H1 (cell line): ENCODE data around the gene PRSS12. TPM values are rescaled to one million over a fixed set of nuclear protein-coding genes. Genes with fewer than 3 reads are reported as not detected.

ENCODE experiments used
- CTCF ChIA-PET: fragments of 300-600 bp; sonication (Branson Sonifier 250); formaldehyde crosslinking; loops from one replicate; lab custom pipeline; 2021; ENCODE audit not compliant: partially characterized antibody; lab: Charles Lee
- POLR2A ChIA-PET: fragments of 300-600 bp; sonication (Branson Sonifier 250); formaldehyde crosslinking; loops from one replicate; lab custom pipeline; 2021; ENCODE audit warnings: inconsistent platforms; ENCODE audit not compliant: partially characterized antibody; lab: Charles Lee
- DNase-seq, 2 experiments: peaks; one replicate each; pipeline versions ENCODE4 v3.0.0 to v3.0.0-alpha.2; 2010 to 2022; ENCODE audit warnings: low spot score in 2 of 2, low read depth in 1 of 2, mixed read lengths in 1 of 2
- FAIRE-seq: peaks from 2 replicates; lab custom pipeline; 2011; peaks lifted over from hg19 to GRCh38; lab: Jason Lieb, UNC
- H2AFZ ChIP-seq: 2 replicates; pipeline ENCODE4 v1.8.1; 2012; ENCODE audit warnings: low read length, inconsistent platforms
- H2AK5ac ChIP-seq: 2 replicates; pipeline ENCODE4 v1.6.1; 2013; ENCODE audit warnings: low read depth, low read length
- H2BK120ac ChIP-seq: replicated peaks from 2 replicates; pipeline ENCODE3; 2013; ENCODE audit warnings: low read depth, low read length, inconsistent platforms
- H2BK12ac ChIP-seq: 2 replicates; pipeline ENCODE4 v1.6.1; 2013; ENCODE audit warnings: low read depth, low read length
- H2BK15ac ChIP-seq: 2 replicates; pipeline ENCODE4 v1.6.1; 2013; ENCODE audit warnings: low read length
- H2BK20ac ChIP-seq: 2 replicates; pipeline ENCODE4 v1.6.1; 2013; ENCODE audit warnings: low read length
- H2BK5ac ChIP-seq: 2 replicates; pipeline ENCODE4 v1.6.1; 2013; ENCODE audit warnings: low read depth, low read length
- H3K14ac ChIP-seq: 2 replicates; pipeline ENCODE4 v1.6.1; 2013; ENCODE audit warnings: inconsistent platforms; ENCODE audit not compliant: insufficient read length
- H3K18ac ChIP-seq: 2 replicates; pipeline ENCODE4 v1.6.1; 2013; ENCODE audit warnings: low read length; ENCODE audit errors: extremely low read depth
- H3K23ac ChIP-seq: 2 replicates; pipeline ENCODE4 v1.6.1; 2013; ENCODE audit warnings: inconsistent platforms; ENCODE audit not compliant: insufficient read length
- H3K23me2 ChIP-seq: 2 replicates; pipeline ENCODE4 v1.6.1; 2013; ENCODE audit warnings: low read depth, low read length
- H3K27ac ChIP-seq: 2 replicates; pipeline ENCODE4 v1.6.1; 2011; ENCODE audit warnings: low read depth, low read length, inconsistent platforms
- H3K27me3 ChIP-seq, 4 experiments: replicated peaks in 1 of 4; 1 replicate in 1 of 4; 2 replicates in 3 of 4; pipeline versions ENCODE4 v1.6.1 to v1.8.1; 2011 to 2013; ENCODE audit warnings: low read length in 3 of 4, mild to moderate bottlenecking in 3 of 4, inconsistent platforms in 2 of 4, mixed read lengths in 2 of 4, moderate library complexity in 1 of 4; ENCODE audit not compliant: control insufficient read depth in 3 of 4, insufficient read depth in 3 of 4; ENCODE audit errors: extremely low read depth in 1 of 4
- H3K36me3 ChIP-seq, 4 experiments: 2 replicates each; pipeline versions ENCODE4 v1.6.1 to v1.8.1; 2011 to 2013; ENCODE audit warnings: mild to moderate bottlenecking in 4 of 4, low read length in 3 of 4, moderate library complexity in 2 of 4, control low read depth in 1 of 4, inconsistent platforms in 1 of 4; ENCODE audit not compliant: insufficient read depth in 4 of 4, control insufficient read depth in 2 of 4
- H3K4ac ChIP-seq: replicated peaks from 2 replicates; pipeline ENCODE3; 2013; ENCODE audit warnings: low read length, low read depth, mixed read lengths, inconsistent platforms; ENCODE audit not compliant: insufficient read length
- H3K4me1 ChIP-seq, 4 experiments: replicated peaks in 1 of 4; 1 replicate in 1 of 4; 2 replicates in 3 of 4; pipeline versions ENCODE4 v1.6.1 to v1.8.1; 2011 to 2013; ENCODE audit warnings: low read length in 3 of 4, inconsistent platforms in 2 of 4, mixed read lengths in 1 of 4; ENCODE audit not compliant: insufficient read depth in 4 of 4, control insufficient read depth in 3 of 4
- H3K4me2 ChIP-seq, 2 experiments: 2 replicates each; pipeline versions ENCODE4 v1.6.1 to v1.8.1; 2011 to 2013; ENCODE audit warnings: low read depth in 2 of 2, low read length in 2 of 2, control low read depth in 1 of 2, inconsistent platforms in 1 of 2, mild to moderate bottlenecking in 1 of 2; ENCODE audit not compliant: insufficient read depth in 1 of 2
- H3K4me3 ChIP-seq, 4 experiments: fragments of 200-600, 300-600 bp in 1 of 4; sonication (generic), shearing (Covaris generic), sonication (Bioruptor Twin) in 1 of 4; 2 replicates each; pipeline versions ENCODE4 v1.5.1 to v1.8.1; 2011 to 2016; ENCODE audit warnings: low read length in 4 of 4, low read depth in 3 of 4, control low read depth in 2 of 4, inconsistent platforms in 2 of 4, mild to moderate bottlenecking in 2 of 4, mixed read lengths in 1 of 4, moderate library complexity in 1 of 4; ENCODE audit not compliant: insufficient read depth in 2 of 4; ENCODE audit errors: extremely low read depth in 1 of 4
- H3K56ac ChIP-seq: replicated peaks from 2 replicates; pipeline ENCODE3; 2013; ENCODE audit warnings: low read depth, mild to moderate bottlenecking, mixed read lengths, low read length, inconsistent platforms; ENCODE audit not compliant: insufficient read length
- H3K79me1 ChIP-seq: 2 replicates; pipeline ENCODE4 v1.6.1; 2013; ENCODE audit warnings: low read depth, low read length, control low read depth
- H3K79me2 ChIP-seq, 2 experiments: 2 replicates each; pipeline versions ENCODE4 v1.6.1 to v1.8.1; 2012 to 2013; ENCODE audit warnings: low read length in 2 of 2, mild to moderate bottlenecking in 2 of 2, inconsistent platforms in 1 of 2; ENCODE audit not compliant: insufficient read depth in 2 of 2, control insufficient read depth in 1 of 2
- H3K9ac ChIP-seq, 4 experiments: replicated peaks in 1 of 4; 1 replicate in 1 of 4; 2 replicates in 3 of 4; pipeline versions ENCODE4 v1.6.1 to v1.8.1; 2011 to 2013; ENCODE audit warnings: low read depth in 3 of 4, low read length in 3 of 4, control low read depth in 2 of 4, mild to moderate bottlenecking in 2 of 4, moderate library complexity in 2 of 4, inconsistent platforms in 1 of 4; ENCODE audit errors: extremely low read depth in 1 of 4
- H3K9me3 ChIP-seq, 2 experiments: 2 replicates each; pipeline versions ENCODE4 v1.6.1 to v1.8.1; 2012 to 2013; ENCODE audit warnings: mild to moderate bottlenecking in 2 of 2, moderate library complexity in 2 of 2, control low read depth in 1 of 2, inconsistent platforms in 1 of 2, low read depth in 1 of 2, low read length in 1 of 2, mixed read lengths in 1 of 2; ENCODE audit not compliant: insufficient read depth in 2 of 2
- H4K20me1 ChIP-seq, 2 experiments: replicated peaks in 1 of 2; 2 replicates each; pipeline versions ENCODE3 to v1.8.1; 2011 to 2013; ENCODE audit warnings: inconsistent platforms in 2 of 2, low read length in 2 of 2, mild to moderate bottlenecking in 1 of 2; ENCODE audit not compliant: insufficient read depth in 2 of 2, control insufficient read depth in 1 of 2
- H4K5ac ChIP-seq: 2 replicates; pipeline ENCODE4 v1.6.1; 2013; ENCODE audit warnings: low read length, low read depth, mixed read lengths, inconsistent platforms; ENCODE audit not compliant: insufficient read length
- H4K8ac ChIP-seq: 2 replicates; pipeline ENCODE4 v1.8.0; 2013; ENCODE audit warnings: mild to moderate bottlenecking, moderate library complexity, low read length, inconsistent platforms; ENCODE audit not compliant: insufficient read depth; ENCODE audit errors: extremely low read depth
- H4K91ac ChIP-seq: replicated peaks from 2 replicates; pipeline ENCODE3; 2013; ENCODE audit warnings: low read length, mixed read lengths, inconsistent platforms; ENCODE audit not compliant: insufficient read length
- ATF3 ChIP-seq: IDR thresholded peaks from 2 replicates; pipeline ENCODE4 v1.6.1; 2011; ENCODE audit warnings: low read depth, mild to moderate bottlenecking, low read length; ENCODE audit not compliant: insufficient read depth
- BCL11A ChIP-seq, 2 experiments: IDR thresholded peaks; one replicate each; pipeline ENCODE4 v1.6.1; 2011; ENCODE audit warnings: low read depth in 2 of 2, low read length in 2 of 2, mild to moderate bottlenecking in 2 of 2
- CTBP2 ChIP-seq: IDR thresholded peaks from 2 replicates; pipeline ENCODE4 v1.7.0; 2011; ENCODE audit warnings: borderline replicate concordance, mild to moderate bottlenecking, moderate library complexity, mixed read lengths, low read length; ENCODE audit not compliant: insufficient read depth, insufficient read length
- EP300 ChIP-seq, 2 experiments: IDR thresholded peaks; 1 replicate in 1 of 2; 2 replicates in 1 of 2; pipeline ENCODE4 v1.6.1; 2011 to 2012; ENCODE audit warnings: low read depth in 2 of 2, low read length in 2 of 2, mild to moderate bottlenecking in 2 of 2, borderline replicate concordance in 1 of 2, inconsistent platforms in 1 of 2, moderate library complexity in 1 of 2
- EZH2 ChIP-seq: fragments of 200-600 bp; sonication (generic); IDR thresholded peaks from 2 replicates; pipeline ENCODE4 v1.7.1; 2012; ENCODE audit warnings: low read depth, mild to moderate bottlenecking, moderate library complexity, low read length, inconsistent platforms; ENCODE audit not compliant: severe bottlenecking
- FOSL1 ChIP-seq: IDR thresholded peaks from 2 replicates; pipeline ENCODE4 v1.6.1; 2011; ENCODE audit warnings: mild to moderate bottlenecking, low read depth, low read length, moderate library complexity; ENCODE audit not compliant: insufficient read depth
- POU5F1 ChIP-seq: IDR thresholded peaks from 2 replicates; pipeline ENCODE4 v1.6.1; 2011; ENCODE audit warnings: low read depth, mild to moderate bottlenecking, low read length, moderate library complexity
- RFX5 ChIP-seq: IDR thresholded peaks from 2 replicates; pipeline ENCODE4 v1.6.1; 2011; ENCODE audit warnings: low read depth, low read length, improper control_type of control experiment, borderline replicate concordance
- RXRA ChIP-seq: IDR thresholded peaks from 2 replicates; pipeline ENCODE4 v1.6.1; 2011; ENCODE audit warnings: low read depth, mild to moderate bottlenecking, low read length, moderate library complexity; ENCODE audit not compliant: insufficient read depth
- WGBS, 2 experiments: shearing (Covaris generic) in 1 of 2; methylation state at CpG; one replicate each; pipeline versions ENCODE4 v1.1.6 to v1.1.7; 2013 to 2015; ENCODE audit warnings: low lambda C conversion rate in 2 of 2, mixed read lengths in 2 of 2, inconsistent platforms in 1 of 2, low coverage in 1 of 2, missing lambda C conversion rate in 1 of 2; ENCODE audit not compliant: insufficient replicate concordance in 2 of 2, insufficient coverage in 1 of 2, insufficient read length in 1 of 2; ENCODE audit errors: extremely low coverage in 1 of 2, missing lambda C conversion rate in 1 of 2; 5-methylcytosine and 5-hydroxymethylcytosine counted together
- polyA plus RNA-seq, 7 experiments: library from polyadenylated mRNA; depleted of rRNA in 3 of 7; stranded (reverse) in 5 of 7; unstranded in 2 of 7; fragments of >200 nt in 5 of 7; fragments of 200-250 nt in 2 of 7; gene quantifications; 1 replicate in 5 of 7; 2 replicates in 1 of 7; 4 replicates in 1 of 7; pipeline versions ENCODE4 v1.2.1 to v1.2.3, GENCODE V29; 2011 to 2013; ENCODE audit warnings: missing spikeins in 2 of 7, mixed read lengths in 2 of 7
- total RNA-seq: library from RNA; stranded (reverse); fragmentation: NEBNext Ultra II Directional; extraction: Animal tissue kit (Norgen Biotek cat#: 25700); gene quantifications from 2 replicates; pipeline ENCODE4 v1.2.1, GENCODE V29; 2021
- TF ChIP-seq, protein P1 (sequence below): IDR thresholded peaks from 2 replicates; pipeline ENCODE4 v1.6.1; 2012; ENCODE audit warnings: inconsistent platforms
- TF ChIP-seq, protein P2 (sequence below): IDR thresholded peaks from 2 replicates; pipeline ENCODE4 v1.6.1; 2011; ENCODE audit warnings: low read length, improper control_type of control experiment

Gene PRSS12
- total and polyA plus RNA-seq, 2 of the 8 experiments (the other 6 are each of a cell fraction or from before 2014, with no cell fraction given) = 2.6 to 9.3 TPM

DNA sequence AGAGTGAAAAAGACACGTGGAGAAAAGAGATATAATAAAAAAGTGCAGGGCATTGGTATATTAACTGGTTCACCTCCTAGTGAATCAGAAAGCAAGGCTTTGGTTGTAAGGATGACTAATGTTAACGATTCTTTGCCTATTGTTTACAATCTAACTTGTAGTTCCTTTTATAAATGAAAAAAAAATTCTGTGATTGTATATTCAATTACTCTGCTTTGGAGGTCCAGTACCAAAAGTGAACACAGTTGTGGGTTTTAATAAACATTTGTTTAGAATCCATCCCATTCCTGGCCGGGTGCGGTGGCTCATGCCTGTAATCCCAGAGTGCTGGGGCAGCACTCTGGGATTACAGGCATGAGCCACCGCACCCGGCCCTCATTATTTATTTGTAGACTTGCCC is 36.9 kb upstream of the PRSS12 start:
- no peak overlapping the region for H2BK15ac ChIP-seq
- no peak overlapping the region for H4K5ac ChIP-seq
- 87% methylated on average over 6 of the region's 6 CpGs; no CpG with 5 or more reads in 1 of the 2 experiments for WGBS, 2 experiments
- H3K36me3 ChIP-seq = no peaks in the 10 kb centered on the region
- no peaks in the 10 kb centered on the region for H3K4me1 ChIP-seq
- no peak overlapping the region for H2AK5ac ChIP-seq
- no peak for DNase-seq
- H3K79me1 ChIP-seq = no peaks in the 10 kb centered on the region
- H3K4me2 ChIP-seq = no peak overlapping the region
- H3K27me3 ChIP-seq = no peaks in the 10 kb centered on the region; a peak in 1 of 7 replicates
- no peak overlapping the region for H4K91ac ChIP-seq
- no peak overlapping the region; the same call in 1 of the 2 replicates for H2AFZ ChIP-seq
- no peaks in the 10 kb centered on the region for H3K23me2 ChIP-seq
- no peak overlapping the region for H2BK12ac ChIP-seq
- H3K56ac ChIP-seq = no peak overlapping the region
- ChIA-PET CTCF (no interaction called here), POLR2A (no interaction called here)
- no peak overlapping the region for H3K27ac ChIP-seq
- no peaks in the 10 kb centered on the region for H3K9me3 ChIP-seq
- H4K20me1 ChIP-seq = no peaks in the 10 kb centered on the region
- no peak overlapping the region for H2BK120ac ChIP-seq
- no peak overlapping the region for H4K8ac ChIP-seq
- H2BK5ac ChIP-seq = no peak overlapping the region
- no peak for FAIRE-seq
- no peak overlapping the region for H3K4ac ChIP-seq
- no peak overlapping the region for H3K9ac ChIP-seq
- H3K14ac ChIP-seq = no peak overlapping the region
- H3K23ac ChIP-seq = no peak overlapping the region
- no peak overlapping the region for H2BK20ac ChIP-seq
- H3K79me2 ChIP-seq = no peaks in the 10 kb centered on the region
- H3K4me3 ChIP-seq = no peak overlapping the region
- no peak overlapping the region for H3K18ac ChIP-seq
- TF ChIP-seq, protein P1, sequence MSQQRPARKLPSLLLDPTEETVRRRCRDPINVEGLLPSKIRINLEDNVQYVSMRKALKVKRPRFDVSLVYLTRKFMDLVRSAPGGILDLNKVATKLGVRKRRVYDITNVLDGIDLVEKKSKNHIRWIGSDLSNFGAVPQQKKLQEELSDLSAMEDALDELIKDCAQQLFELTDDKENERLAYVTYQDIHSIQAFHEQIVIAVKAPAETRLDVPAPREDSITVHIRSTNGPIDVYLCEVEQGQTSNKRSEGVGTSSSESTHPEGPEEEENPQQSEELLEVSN = no peak
- TF ChIP-seq FOSL1 (no peak), POU5F1 (no peak), EP300 (IDR thresholded peaks at IDR 0.05; ENCODE audit: borderline replicate concordance in 1 of 2, low read depth in 2 of 2, low read length in 2 of 2) (no peak), BCL11A (IDR thresholded peaks at IDR 0.05; ENCODE audit: low read depth in 2 of 2, low read length in 2 of 2) (no peak), ATF3 (no peak), RFX5 (no peak), RXRA (no peak), CTBP2 (no peak), EZH2 (no peak)
- TF ChIP-seq, protein P2, sequence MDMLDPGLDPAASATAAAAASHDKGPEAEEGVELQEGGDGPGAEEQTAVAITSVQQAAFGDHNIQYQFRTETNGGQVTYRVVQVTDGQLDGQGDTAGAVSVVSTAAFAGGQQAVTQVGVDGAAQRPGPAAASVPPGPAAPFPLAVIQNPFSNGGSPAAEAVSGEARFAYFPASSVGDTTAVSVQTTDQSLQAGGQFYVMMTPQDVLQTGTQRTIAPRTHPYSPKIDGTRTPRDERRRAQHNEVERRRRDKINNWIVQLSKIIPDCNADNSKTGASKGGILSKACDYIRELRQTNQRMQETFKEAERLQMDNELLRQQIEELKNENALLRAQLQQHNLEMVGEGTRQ = no peak
